HG03575 (cell line): ENCODE data around the gene TMCC2.
A peak's percentile ranks its signal among the peaks of the same experiment; 100 is the strongest.
"Not testable (repeated sequence)": the region's sequence is repeated elsewhere in the genome, so short reads cannot be mapped to it uniquely, and the experiment has no call there.

ENCODE experiments used
- ATAC-seq: cut with Tn5 transposase; IDR thresholded peaks from one replicate; pipeline ENCODE4 v1.9.1; 2021; ENCODE audit not compliant: unreplicated experiment, insufficient number of reproducible peaks, low FRiP score; ENCODE audit errors: extremely low read depth

The TMCC2 gene

GRCh38 chr1:205272536-205272935 lies 44.8 kb downstream of the TMCC2 start:
- ATAC-seq: no peak

DNA sequence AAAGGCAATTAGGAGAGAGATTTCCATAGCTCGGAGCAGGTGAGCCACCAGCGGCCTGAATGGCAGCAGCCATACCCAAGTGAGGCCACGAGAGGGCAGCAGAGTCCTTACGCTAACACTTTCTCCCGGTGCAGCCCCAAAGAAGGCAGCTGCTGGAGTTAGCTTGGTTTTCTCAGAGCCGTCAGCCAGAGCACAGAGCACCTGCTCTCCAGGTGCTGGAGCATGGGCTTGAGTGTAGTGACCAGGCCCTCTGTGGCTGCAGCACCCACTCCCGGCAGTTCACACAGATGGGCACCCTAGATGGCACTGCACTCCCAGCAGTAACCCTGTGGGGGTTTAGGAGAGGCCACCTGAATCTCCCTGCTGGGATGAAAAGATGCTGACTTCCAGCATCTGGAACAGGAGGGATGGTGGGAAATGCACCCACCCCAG lies 45.8 kb downstream of the TMCC2 start:
- ATAC-seq: no peak

DNA sequence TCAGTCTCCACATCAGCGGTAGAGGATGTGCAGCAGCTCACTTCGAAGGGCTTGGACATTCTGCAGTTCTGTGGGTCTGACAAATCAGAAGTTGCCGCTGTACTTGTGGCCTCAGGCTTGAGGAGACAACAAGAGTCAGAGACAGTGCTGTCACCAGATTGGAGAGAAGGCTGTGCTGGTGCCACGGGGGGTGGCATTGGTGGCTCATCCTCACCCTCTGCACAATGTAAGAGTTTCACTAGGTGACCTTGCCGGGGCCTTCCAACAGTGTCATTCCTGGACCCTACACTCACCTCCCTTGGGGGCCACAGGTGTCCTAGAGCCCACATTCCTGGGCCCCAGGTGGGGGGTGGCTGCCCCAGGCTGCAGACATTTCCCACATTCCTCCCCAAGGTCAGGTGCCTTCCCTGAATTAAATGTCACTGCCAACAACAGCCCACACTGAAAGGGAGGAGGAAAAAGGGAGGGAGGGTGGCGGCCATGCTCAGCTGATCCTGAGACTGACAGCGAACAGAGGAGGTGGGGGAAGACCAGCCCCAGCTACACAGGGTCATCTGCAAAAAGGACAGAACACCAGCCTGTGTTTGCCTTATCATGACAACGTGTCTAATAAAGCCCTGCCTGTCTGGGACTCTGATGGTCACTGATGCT lies 46.4 kb downstream of the TMCC2 start:
- no peak for ATAC-seq

DNA sequence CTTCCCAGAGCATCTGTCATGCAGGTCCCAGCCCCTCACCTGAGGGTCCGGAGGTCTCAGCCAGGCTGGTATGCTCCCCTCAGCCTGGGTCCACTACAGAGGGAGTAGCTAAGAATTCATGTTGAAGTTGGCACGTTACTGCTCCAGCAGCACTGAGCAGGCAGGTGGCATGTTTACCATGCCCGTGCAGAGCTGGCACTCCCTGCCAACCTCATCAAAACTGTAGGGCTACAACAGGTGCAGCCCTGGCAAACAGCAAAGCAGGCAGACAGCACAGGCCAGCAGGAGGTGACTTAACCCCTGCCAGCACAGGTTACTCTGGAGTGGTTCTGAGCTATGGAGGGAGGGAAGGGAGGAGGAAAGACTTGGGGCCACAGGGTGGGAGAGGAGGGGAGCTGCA lies 47.4 kb downstream of the TMCC2 start:
- ATAC-seq: no peak

GRCh38 chr1:205275916-205276688 lies 48.4 kb downstream of the TMCC2 start:
- no peak for ATAC-seq

DNA sequence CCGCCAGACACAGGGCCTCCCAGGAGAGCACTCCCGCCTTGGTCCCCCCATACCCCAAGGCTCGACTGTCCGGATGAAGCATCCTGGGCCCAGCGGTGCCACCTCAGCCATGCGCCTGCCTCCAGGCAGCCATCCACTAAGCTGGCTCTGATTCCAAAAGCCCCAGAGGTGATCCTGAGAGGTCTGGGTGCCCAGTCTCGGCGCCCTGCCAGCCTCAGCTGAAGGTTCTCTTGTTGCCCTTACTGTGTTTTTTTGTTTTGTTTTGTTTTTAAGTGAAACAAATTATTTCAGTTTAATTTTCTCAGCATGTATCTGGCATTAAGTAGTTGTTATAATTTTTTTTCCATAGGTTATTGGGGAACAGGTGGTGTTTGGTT lies 48.9 kb downstream of the TMCC2 start:
- ATAC-seq: no peak

- no peak for ATAC-seq
Observed at GRCh38 chr1:205279986-205280385, 52.2 kb downstream of the TMCC2 start.

DNA sequence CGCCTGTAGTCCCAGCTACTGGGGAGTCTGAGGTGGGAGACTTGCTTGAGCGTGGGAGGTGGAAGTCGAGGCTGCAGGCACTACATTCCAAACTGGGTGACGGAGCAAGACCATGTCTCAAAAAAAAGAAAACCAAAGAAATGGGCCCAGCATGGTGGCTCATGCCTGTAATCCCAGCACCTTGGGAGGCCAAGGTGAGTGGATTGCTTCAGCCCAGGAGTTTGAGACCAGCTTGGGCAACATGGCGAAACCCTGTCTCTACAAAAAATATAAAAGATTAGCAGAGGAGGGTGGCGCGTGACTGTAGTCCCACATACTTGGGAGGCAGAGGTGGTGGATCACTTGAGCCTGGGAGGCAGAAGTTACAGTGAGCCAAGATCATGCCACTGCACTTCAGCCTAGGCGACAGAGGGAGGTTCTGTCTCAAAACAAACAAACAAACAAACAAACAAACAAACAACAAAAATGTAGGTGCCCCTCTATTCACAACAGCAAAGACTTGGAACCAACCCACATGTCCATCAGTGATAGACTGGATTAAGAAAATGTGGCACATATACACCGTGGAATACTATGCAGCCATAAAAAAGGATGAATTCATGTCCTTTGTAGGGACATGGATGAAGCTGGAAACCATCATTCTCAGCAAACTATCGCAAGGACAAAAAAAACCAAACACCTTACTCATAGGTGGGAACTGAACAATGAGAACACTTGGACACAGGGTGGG lies 53.1 kb downstream of the TMCC2 start:
- not testable (repeated sequence) for ATAC-seq

GRCh38 chr1:205283270-205284147 lies 55.8 kb downstream of the TMCC2 start:
- no peak for ATAC-seq

DNA sequence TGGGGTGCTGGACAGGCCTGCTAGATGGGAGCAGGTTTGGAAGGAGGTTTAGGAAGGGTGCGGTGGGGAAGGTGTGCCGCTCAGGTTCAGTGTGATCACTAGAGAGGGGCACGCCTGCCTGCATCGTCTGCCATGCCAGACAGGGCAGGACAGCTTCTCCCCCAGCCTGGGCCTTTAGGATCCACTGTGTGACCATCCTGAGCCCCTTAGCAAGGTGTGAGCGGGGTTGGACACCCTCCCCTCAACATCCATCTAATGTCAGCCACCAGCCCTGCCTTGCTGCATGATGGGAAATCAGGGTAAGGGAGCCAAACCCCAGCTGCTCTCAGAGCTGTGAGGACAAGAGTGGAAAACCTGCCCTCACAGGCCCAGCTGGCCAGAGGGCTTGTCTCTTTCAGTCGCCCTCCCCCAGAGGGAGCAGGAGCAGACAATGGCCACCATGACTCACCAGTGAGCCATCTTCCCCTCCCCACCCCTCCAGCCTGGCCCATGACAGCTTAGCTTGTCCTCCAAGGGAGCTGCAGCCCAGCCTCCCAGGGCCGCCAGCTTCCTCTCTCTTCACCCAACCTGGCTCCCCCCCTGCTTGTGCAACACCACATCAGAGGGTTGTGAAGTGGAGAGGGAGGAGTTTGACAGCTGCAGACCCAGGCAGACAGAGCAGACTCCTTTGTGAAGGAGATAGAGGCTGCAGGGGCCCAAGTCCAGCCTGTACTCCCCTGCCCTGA lies 56.8 kb downstream of the TMCC2 start:
- ATAC-seq: no peak

- peak; percentile 34 for ATAC-seq
Observed at GRCh38 chr1:205285381-205286101, 57.8 kb downstream of the TMCC2 start.

- no peak for ATAC-seq
Observed at GRCh38 chr1:205286335-205286950, 58.7 kb downstream of the TMCC2 start.

DNA sequence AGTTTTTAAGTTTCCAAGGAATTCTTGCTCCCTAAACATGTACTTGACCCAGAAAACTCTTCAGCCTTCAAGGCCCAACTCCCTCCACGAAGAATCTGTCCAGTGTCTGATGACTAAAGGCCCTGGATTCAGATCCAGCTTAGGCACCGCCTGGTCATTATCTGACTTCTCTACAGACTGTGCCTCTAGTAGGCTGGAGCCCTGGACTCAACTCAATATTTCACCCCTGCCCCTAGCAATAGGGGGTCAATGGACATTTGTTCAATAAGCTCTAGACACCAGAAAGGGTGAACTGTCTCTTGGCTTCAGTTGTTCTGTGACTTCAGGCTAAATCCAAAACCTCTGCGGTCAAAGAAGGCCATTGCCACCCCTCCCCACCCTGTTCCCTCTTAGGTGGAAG lies 59.3 kb downstream of the TMCC2 start:
- no peak for ATAC-seq

GRCh38 chr1:205287767-205288559 lies 60.2 kb downstream of the TMCC2 start:
- peak; percentile 54 for ATAC-seq

- ATAC-seq: no peak
Observed at GRCh38 chr1:205291596-205291995, 63.9 kb downstream of the TMCC2 start.

DNA sequence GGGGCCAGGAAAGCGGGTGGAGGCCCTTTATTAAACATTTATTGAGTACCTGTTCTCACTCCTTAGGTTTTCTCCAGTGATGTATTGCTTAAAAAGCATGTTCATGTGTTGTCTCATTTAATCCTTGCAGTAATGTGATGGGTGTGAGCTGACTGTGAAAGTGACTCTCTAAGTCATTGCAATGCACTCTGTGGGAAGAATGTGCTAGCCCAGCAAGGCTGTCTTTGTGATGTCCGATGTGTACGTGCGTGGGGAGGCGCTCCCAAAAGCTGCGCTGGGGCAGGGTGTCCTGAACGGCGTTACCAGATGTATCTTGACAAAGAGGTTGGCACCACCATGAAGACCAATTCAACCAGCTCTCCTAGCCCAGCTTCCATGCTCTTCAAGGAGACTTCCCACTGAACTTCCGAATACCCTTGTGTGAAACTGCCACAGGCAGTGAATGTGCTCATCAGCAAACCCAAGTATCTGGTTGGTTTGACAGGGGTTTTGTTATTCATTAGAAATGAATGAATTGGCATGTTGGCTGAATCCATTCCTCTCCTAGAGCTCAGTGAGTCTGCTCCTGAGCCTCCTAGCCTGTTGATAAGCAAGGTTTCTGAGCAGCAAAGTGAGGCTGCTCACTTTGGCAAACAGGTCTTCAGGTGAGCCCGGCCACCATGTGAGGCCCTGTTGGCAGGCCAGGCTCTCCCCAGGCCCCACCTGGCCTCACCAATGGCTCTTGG lies 65.8 kb downstream of the TMCC2 start:
- ATAC-seq: no peak
